Measurements from ENCODE around the gene HDAC4.

DNA sequence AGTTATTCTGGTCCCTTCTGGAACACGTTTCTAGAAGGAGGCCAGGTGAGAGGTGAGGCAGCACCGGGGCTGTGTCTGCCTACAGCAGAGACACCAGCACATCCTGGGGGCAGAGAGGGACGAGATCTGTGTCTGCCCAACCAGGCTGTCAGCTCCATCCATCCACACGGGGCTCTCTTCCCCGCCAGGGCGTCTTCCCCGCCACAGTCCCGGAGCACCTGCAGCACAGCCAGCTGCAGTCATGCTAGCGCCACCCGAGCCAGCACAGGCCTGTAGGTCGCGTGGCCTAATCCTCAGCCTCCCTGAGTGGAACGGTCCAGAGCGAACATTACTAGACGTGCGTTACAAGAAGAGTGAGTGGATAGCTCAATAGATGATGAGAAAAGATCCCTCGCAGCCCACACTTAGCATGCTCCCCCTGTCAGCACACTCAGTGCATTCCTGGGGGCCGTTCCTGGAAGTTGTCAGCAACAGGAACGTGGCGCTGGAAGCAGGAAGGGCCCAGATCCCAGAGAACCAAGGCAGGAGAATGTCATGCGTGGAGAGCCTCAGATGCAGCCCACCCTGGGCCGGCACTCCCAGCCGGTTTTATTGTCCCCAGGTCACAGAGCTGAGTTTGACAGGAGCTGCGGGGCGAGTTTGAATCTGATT lies 374.0 kb downstream of the HDAC4 start:
- no peak for TF ChIP-seq SP1 (IDR thresholded peaks at IDR 0.05; ENCODE audit: low read depth)
- no peak for TF ChIP-seq JUND (IDR thresholded peaks at IDR 0.05)
- no peak for TF ChIP-seq CTCF (IDR thresholded peaks at IDR 0.05 in 2 of 3, conservative IDR thresholded peaks at IDR 0.05 in 1 of 3; ENCODE audit: borderline replicate concordance in 1 of 3, insufficient read depth in 1 of 3, low read depth in 2 of 3, low read length in 2 of 3)
